Coronary artery (tissue), 2 donors: ENCODE measurements around the gene CSKMT.
A peak's percentile ranks its signal among the peaks of the same experiment; 100 is the strongest.
"Not testable (repeated sequence)": the region's sequence is repeated elsewhere in the genome, so short reads cannot be mapped to it uniquely, and the experiment has no call there.

Experiments used
- DNase-seq: peaks from one replicate; pipeline ENCODE4 v3.0.0-alpha.2; 2017; ENCODE audit warnings: low spot score
- H3K27ac ChIP-seq, 2 donors: fragments of 200-600 bp; sonication (generic); one replicate each; pipeline ENCODE4 v1.5.1; 2016 to 2019
- H3K4me3 ChIP-seq: fragments of 200-600 bp; sonication (generic); 2 replicates; pipeline ENCODE4 v1.5.1; 2016; ENCODE audit warnings: mild to moderate bottlenecking, moderate library complexity
- CTCF ChIP-seq: fragments of 200-600 bp; sonication (generic); IDR thresholded peaks from one replicate; pipeline ENCODE4 v1.5.1; 2019; ENCODE audit warnings: antibody characterized with exemption

The CSKMT gene

GRCh38 chr11:62671608-62672389, 6.7 kb downstream of the CSKMT start, which contains the start of the genes LBHD1 and UQCC3:
Gene LBHD1 (minus strand): TSS chr11:62672267. CDS start chr11:62670031, 2,236 bp downstream.
Gene UQCC3 (plus strand): TSS chr11:62671673. CDS start chr11:62671746, 73 bp downstream.
- Histone ChIP-seq H3K4me3 (peak within 1 kb of the TSS; percentile 89), H3K27ac (peak within 1 kb of the TSS; percentile 77 to 92)
- peak; percentile 85 for DNase-seq
- no peak for TF ChIP-seq CTCF

DNA sequence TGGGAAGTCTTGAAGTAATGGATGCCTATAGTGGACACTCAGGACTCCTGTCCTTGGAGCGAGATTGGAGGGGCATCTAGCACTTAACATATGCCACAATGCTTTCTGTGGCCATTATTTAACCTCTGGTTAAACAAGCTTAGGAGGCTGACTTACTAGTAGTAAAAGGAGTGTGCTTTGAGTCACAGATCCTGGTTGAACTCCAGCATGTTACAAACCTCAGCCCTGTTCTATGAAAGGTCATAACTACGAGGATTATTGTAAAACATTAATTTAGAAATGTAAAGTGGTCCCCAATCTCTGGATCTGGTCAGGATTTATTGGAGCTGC, 8.0 kb downstream of the CSKMT start:
- DNase-seq: no peak
- H3K4me3 ChIP-seq: peak overlapping the region; percentile 89
- TF ChIP-seq CTCF: no peak
- no peak overlapping the region for H3K27ac ChIP-seq

DNA sequence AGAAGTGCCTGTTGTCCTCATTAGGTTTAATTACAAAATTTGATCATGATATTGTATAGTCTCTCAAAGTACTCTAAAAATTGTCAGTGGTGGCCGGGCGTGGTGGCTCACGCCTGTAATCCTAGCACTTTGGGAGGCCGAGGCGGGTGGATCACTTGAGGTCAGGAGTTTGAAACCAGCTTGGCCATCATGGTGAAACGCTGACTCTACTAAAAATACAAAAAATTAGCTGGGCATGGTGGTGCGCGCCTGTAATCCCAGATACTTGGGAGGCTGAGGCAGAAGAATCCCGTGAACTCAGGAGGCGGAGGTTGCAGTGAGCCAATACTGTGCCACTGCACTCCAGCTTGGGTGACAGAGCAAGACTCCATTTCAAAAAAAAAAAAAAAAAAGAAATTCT, 10.3 kb downstream of the CSKMT start:
- H3K27ac ChIP-seq, H3K4me3 ChIP-seq, DNase-seq: not testable (repeated sequence)

GRCh38 chr11:62676698-62677097, 11.6 kb downstream of the CSKMT start:
- DNase-seq: no peak
- no peak for TF ChIP-seq CTCF
- no peak overlapping the region for H3K27ac ChIP-seq
- H3K4me3 ChIP-seq: no peak overlapping the region

GRCh38 chr11:62677156-62677555, 12.0 kb downstream of the CSKMT start:
- no peak for TF ChIP-seq CTCF
- Histone ChIP-seq H3K27ac (no peak overlapping the region), H3K4me3 (no peak overlapping the region)
- DNase-seq: no peak

- no peak for TF ChIP-seq CTCF
- no peak for DNase-seq
- Histone ChIP-seq H3K4me3 (peak overlapping the region; percentile 87), H3K27ac (no peak overlapping the region)
Measured at GRCh38 chr11:62677714-62678113, 12.6 kb downstream of the CSKMT start.

DNA sequence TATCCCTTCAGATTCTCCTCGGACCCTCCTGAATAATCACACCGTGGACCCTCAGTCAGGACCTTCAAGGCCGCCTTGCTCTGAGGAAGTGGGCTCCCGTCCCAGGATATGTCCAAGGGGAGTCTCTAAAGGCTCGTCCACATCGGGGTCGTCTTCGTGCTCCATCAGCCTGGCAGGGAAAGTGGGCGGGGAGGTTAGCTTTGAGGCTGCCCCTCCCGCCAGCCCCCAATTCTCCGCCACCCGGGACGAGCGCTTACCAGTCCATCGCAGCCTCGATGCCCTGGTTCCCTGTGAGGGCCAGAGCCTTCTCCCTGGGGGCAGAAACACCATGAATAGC, 13.3 kb downstream of the CSKMT start:
- no peak for TF ChIP-seq CTCF
- DNase-seq: no peak
- Histone ChIP-seq H3K4me3 (peak overlapping the region; percentile 87), H3K27ac (peak overlapping the region; percentile 84 to 89)
